ENCODE results near the gene CADPS. TPM values are rescaled to one million over a fixed set of nuclear protein-coding genes. Genes with fewer than 3 reads are reported as not detected.

Gene CADPS
- not detected for total RNA-seq

- no peak within 1 kb of the TSS for H3K27ac ChIP-seq
- no peaks in the 10 kb centered on the region for H3K36me3 ChIP-seq
- H3K9me3 ChIP-seq: no peaks in the 10 kb centered on the region
- TF ChIP-seq CTCF (IDR thresholded peaks at IDR 0.05): no peak
- peaks cover 4% of the 10 kb centered on the region for H3K27me3 ChIP-seq
- H3K4me1 ChIP-seq: peaks cover 0 to 4% of the 10 kb centered on the region in 2 donors
- peak within 1 kb of the TSS; percentile 48 to 57 for H3K4me3 ChIP-seq
- no peak for DNase-seq (ENCODE audit: low spot score in 2 of 2)
- intact Hi-C loops (cut with DNase I): no loop called here
Measured at GRCh38 chr3:62874711-62875557, at the start of gene CADPS. Gene CADPS, minus strand, starts transcription at chr3:62875416. Its CDS starts 387 bp downstream, at chr3:62875029.

- Histone ChIP-seq H3K9me3 (no peaks in the 10 kb centered on the region), H3K27ac (no peak overlapping the region), H3K4me3 (no peak overlapping the region), H3K27me3 (no peaks in the 10 kb centered on the region), H3K4me1 (no peaks in the 10 kb centered on the region), H3K36me3 (no peaks in the 10 kb centered on the region)
- no peak for TF ChIP-seq CTCF (IDR thresholded peaks at IDR 0.05)
- intact Hi-C loops (cut with DNase I): no loop called here
- no peak for DNase-seq (ENCODE audit: low spot score in 2 of 2)
Measured at GRCh38 chr3:62923066-62923465, 47.9 kb upstream of the CADPS start.

GRCh38 chr3:62922326-62922725, 47.1 kb upstream of the CADPS start:
- no peak for TF ChIP-seq CTCF (IDR thresholded peaks at IDR 0.05)
- H3K36me3 ChIP-seq: no peaks in the 10 kb centered on the region
- H3K9me3 ChIP-seq: no peaks in the 10 kb centered on the region
- H3K4me1 ChIP-seq: no peaks in the 10 kb centered on the region
- no peaks in the 10 kb centered on the region for H3K27me3 ChIP-seq
- no peak overlapping the region for H3K4me3 ChIP-seq
- no peak overlapping the region for H3K27ac ChIP-seq
- DNase-seq (ENCODE audit: low spot score in 2 of 2): no peak
- intact Hi-C loops (cut with DNase I): no loop called here

- no peak for TF ChIP-seq CTCF (IDR thresholded peaks at IDR 0.05)
- intact Hi-C loops (cut with DNase I): no loop called here
- DNase-seq (ENCODE audit: low spot score in 2 of 2): no peak
Measured at GRCh38 chr3:62920466-62920784, 45.2 kb upstream of the CADPS start.

GRCh38 chr3:62919784-62920465, 44.7 kb upstream of the CADPS start:
- no peak overlapping the region for H3K4me3 ChIP-seq
- no peak for TF ChIP-seq CTCF (IDR thresholded peaks at IDR 0.05)
- intact Hi-C loops (cut with DNase I): no loop called here
- no peaks in the 10 kb centered on the region for H3K27me3 ChIP-seq
- H3K9me3 ChIP-seq: no peaks in the 10 kb centered on the region
- no peaks in the 10 kb centered on the region for H3K36me3 ChIP-seq
- no peak overlapping the region for H3K27ac ChIP-seq
- DNase-seq (ENCODE audit: low spot score in 2 of 2): no peak
- H3K4me1 ChIP-seq: no peaks in the 10 kb centered on the region

More at GRCh38 chr3:62920466-62920784, 45.2 kb upstream of the CADPS start:
- H3K4me1 ChIP-seq: no peaks in the 10 kb centered on the region
- H3K36me3 ChIP-seq: no peaks in the 10 kb centered on the region
- no peak overlapping the region for H3K27ac ChIP-seq
- H3K9me3 ChIP-seq: no peaks in the 10 kb centered on the region
- H3K4me3 ChIP-seq: no peak overlapping the region
- H3K27me3 ChIP-seq: no peaks in the 10 kb centered on the region
